HG03520 (cell line): Measurements from ENCODE around the gene TMEM163.

Experiments used
- ATAC-seq: cut with Tn5 transposase; IDR thresholded peaks from one replicate; pipeline ENCODE4 v1.9.1; 2021; ENCODE audit warnings: mild to moderate bottlenecking, moderate library complexity; ENCODE audit not compliant: unreplicated experiment

Gene TMEM163

GRCh38 chr2:134694411-134694810, 24.4 kb downstream of the TMEM163 start:
- ATAC-seq, result no peak

GRCh38 chr2:134693359-134694330, 25.2 kb downstream of the TMEM163 start:
- no peak for ATAC-seq

- ATAC-seq, result peak; percentile 59
Observed at GRCh38 chr2:134692499-134692898, 26.3 kb downstream of the TMEM163 start.

GRCh38 chr2:134690629-134691215, 28.1 kb downstream of the TMEM163 start:
- no peak for ATAC-seq

- ATAC-seq, result no peak
Observed at GRCh38 chr2:134689315-134689714, 29.5 kb downstream of the TMEM163 start.

GRCh38 chr2:134685967-134686366, 32.8 kb downstream of the TMEM163 start:
- ATAC-seq, result no peak

GRCh38 chr2:134683561-134684112, 35.2 kb downstream of the TMEM163 start:
- ATAC-seq, result peak; percentile 78

GRCh38 chr2:134682726-134683125, 36.1 kb downstream of the TMEM163 start:
- no peak for ATAC-seq

GRCh38 chr2:134681201-134681600, 37.6 kb downstream of the TMEM163 start:
- no peak for ATAC-seq

- ATAC-seq, result no peak
Observed at GRCh38 chr2:134679745-134680144, 39.1 kb downstream of the TMEM163 start.

GRCh38 chr2:134679294-134679693, 39.5 kb downstream of the TMEM163 start:
- ATAC-seq, result no peak

- no peak for ATAC-seq
Observed at GRCh38 chr2:134677856-134678756, 40.7 kb downstream of the TMEM163 start.

GRCh38 chr2:134676960-134677359, 41.8 kb downstream of the TMEM163 start:
- no peak for ATAC-seq

- no peak for ATAC-seq
Observed at GRCh38 chr2:134675314-134675713, 43.5 kb downstream of the TMEM163 start.

GRCh38 chr2:134674687-134675086, 44.1 kb downstream of the TMEM163 start:
- no peak for ATAC-seq

- no peak for ATAC-seq
Observed at GRCh38 chr2:134671513-134671912, 47.3 kb downstream of the TMEM163 start.

- ATAC-seq, result no peak
Observed at GRCh38 chr2:134670955-134671354, 47.8 kb downstream of the TMEM163 start.

- no peak for ATAC-seq
Observed at GRCh38 chr2:134669731-134670669, 48.8 kb downstream of the TMEM163 start.

GRCh38 chr2:134668821-134669220, 50.0 kb downstream of the TMEM163 start:
- peak; percentile 75 for ATAC-seq

GRCh38 chr2:134667541-134667940, 51.3 kb downstream of the TMEM163 start:
- ATAC-seq, result no peak
